H1 (cell line): ENCODE data around the gene REELD1. TPM values are rescaled to one million over a fixed set of nuclear protein-coding genes. Genes with fewer than 3 reads are reported as not detected.

Experiments used
- CTCF ChIA-PET: fragments of 300-600 bp; sonication (Branson Sonifier 250); formaldehyde crosslinking; loops from one replicate; lab custom pipeline; 2021; ENCODE audit not compliant: partially characterized antibody; lab: Charles Lee
- POLR2A ChIA-PET: fragments of 300-600 bp; sonication (Branson Sonifier 250); formaldehyde crosslinking; loops from one replicate; lab custom pipeline; 2021; ENCODE audit warnings: inconsistent platforms; ENCODE audit not compliant: partially characterized antibody; lab: Charles Lee
- DNase-seq, 2 experiments: peaks; one replicate each; pipeline versions ENCODE4 v3.0.0 to v3.0.0-alpha.2; 2010 to 2022; ENCODE audit warnings: low spot score in 2 of 2, low read depth in 1 of 2, mixed read lengths in 1 of 2
- FAIRE-seq: peaks from 2 replicates; lab custom pipeline; 2011; peaks lifted over from hg19 to GRCh38; lab: Jason Lieb, UNC
- H2AFZ ChIP-seq: 2 replicates; pipeline ENCODE4 v1.8.1; 2012; ENCODE audit warnings: low read length, inconsistent platforms
- H2AK5ac ChIP-seq: 2 replicates; pipeline ENCODE4 v1.6.1; 2013; ENCODE audit warnings: low read depth, low read length
- H2BK120ac ChIP-seq: replicated peaks from 2 replicates; pipeline ENCODE3; 2013; ENCODE audit warnings: low read depth, low read length, inconsistent platforms
- H2BK12ac ChIP-seq: 2 replicates; pipeline ENCODE4 v1.6.1; 2013; ENCODE audit warnings: low read depth, low read length
- H2BK15ac ChIP-seq: 2 replicates; pipeline ENCODE4 v1.6.1; 2013; ENCODE audit warnings: low read length
- H2BK20ac ChIP-seq: 2 replicates; pipeline ENCODE4 v1.6.1; 2013; ENCODE audit warnings: low read length
- H2BK5ac ChIP-seq: 2 replicates; pipeline ENCODE4 v1.6.1; 2013; ENCODE audit warnings: low read depth, low read length
- H3K14ac ChIP-seq: 2 replicates; pipeline ENCODE4 v1.6.1; 2013; ENCODE audit warnings: inconsistent platforms; ENCODE audit not compliant: insufficient read length
- H3K18ac ChIP-seq: 2 replicates; pipeline ENCODE4 v1.6.1; 2013; ENCODE audit warnings: low read length; ENCODE audit errors: extremely low read depth
- H3K23ac ChIP-seq: 2 replicates; pipeline ENCODE4 v1.6.1; 2013; ENCODE audit warnings: inconsistent platforms; ENCODE audit not compliant: insufficient read length
- H3K23me2 ChIP-seq: 2 replicates; pipeline ENCODE4 v1.6.1; 2013; ENCODE audit warnings: low read depth, low read length
- H3K27ac ChIP-seq: 2 replicates; pipeline ENCODE4 v1.6.1; 2011; ENCODE audit warnings: low read depth, low read length, inconsistent platforms
- H3K27me3 ChIP-seq, 4 experiments: replicated peaks in 1 of 4; 1 replicate in 1 of 4; 2 replicates in 3 of 4; pipeline versions ENCODE4 v1.6.1 to v1.8.1; 2011 to 2013; ENCODE audit warnings: low read length in 3 of 4, mild to moderate bottlenecking in 3 of 4, inconsistent platforms in 2 of 4, mixed read lengths in 2 of 4, moderate library complexity in 1 of 4; ENCODE audit not compliant: control insufficient read depth in 3 of 4, insufficient read depth in 3 of 4; ENCODE audit errors: extremely low read depth in 1 of 4
- H3K36me3 ChIP-seq, 4 experiments: 2 replicates each; pipeline versions ENCODE4 v1.6.1 to v1.8.1; 2011 to 2013; ENCODE audit warnings: mild to moderate bottlenecking in 4 of 4, low read length in 3 of 4, moderate library complexity in 2 of 4, control low read depth in 1 of 4, inconsistent platforms in 1 of 4; ENCODE audit not compliant: insufficient read depth in 4 of 4, control insufficient read depth in 2 of 4
- H3K4ac ChIP-seq: replicated peaks from 2 replicates; pipeline ENCODE3; 2013; ENCODE audit warnings: low read length, low read depth, mixed read lengths, inconsistent platforms; ENCODE audit not compliant: insufficient read length
- H3K4me1 ChIP-seq, 4 experiments: replicated peaks in 1 of 4; 1 replicate in 1 of 4; 2 replicates in 3 of 4; pipeline versions ENCODE4 v1.6.1 to v1.8.1; 2011 to 2013; ENCODE audit warnings: low read length in 3 of 4, inconsistent platforms in 2 of 4, mixed read lengths in 1 of 4; ENCODE audit not compliant: insufficient read depth in 4 of 4, control insufficient read depth in 3 of 4
- H3K4me2 ChIP-seq, 2 experiments: 2 replicates each; pipeline versions ENCODE4 v1.6.1 to v1.8.1; 2011 to 2013; ENCODE audit warnings: low read depth in 2 of 2, low read length in 2 of 2, control low read depth in 1 of 2, inconsistent platforms in 1 of 2, mild to moderate bottlenecking in 1 of 2; ENCODE audit not compliant: insufficient read depth in 1 of 2
- H3K4me3 ChIP-seq, 4 experiments: fragments of 200-600, 300-600 bp in 1 of 4; sonication (generic), shearing (Covaris generic), sonication (Bioruptor Twin) in 1 of 4; 2 replicates each; pipeline versions ENCODE4 v1.5.1 to v1.8.1; 2011 to 2016; ENCODE audit warnings: low read length in 4 of 4, low read depth in 3 of 4, control low read depth in 2 of 4, inconsistent platforms in 2 of 4, mild to moderate bottlenecking in 2 of 4, mixed read lengths in 1 of 4, moderate library complexity in 1 of 4; ENCODE audit not compliant: insufficient read depth in 2 of 4; ENCODE audit errors: extremely low read depth in 1 of 4
- H3K56ac ChIP-seq: replicated peaks from 2 replicates; pipeline ENCODE3; 2013; ENCODE audit warnings: low read depth, mild to moderate bottlenecking, mixed read lengths, low read length, inconsistent platforms; ENCODE audit not compliant: insufficient read length
- H3K79me1 ChIP-seq: 2 replicates; pipeline ENCODE4 v1.6.1; 2013; ENCODE audit warnings: low read depth, low read length, control low read depth
- H3K79me2 ChIP-seq, 2 experiments: 2 replicates each; pipeline versions ENCODE4 v1.6.1 to v1.8.1; 2012 to 2013; ENCODE audit warnings: low read length in 2 of 2, mild to moderate bottlenecking in 2 of 2, inconsistent platforms in 1 of 2; ENCODE audit not compliant: insufficient read depth in 2 of 2, control insufficient read depth in 1 of 2
- H3K9ac ChIP-seq, 4 experiments: replicated peaks in 1 of 4; 1 replicate in 1 of 4; 2 replicates in 3 of 4; pipeline versions ENCODE4 v1.6.1 to v1.8.1; 2011 to 2013; ENCODE audit warnings: low read depth in 3 of 4, low read length in 3 of 4, control low read depth in 2 of 4, mild to moderate bottlenecking in 2 of 4, moderate library complexity in 2 of 4, inconsistent platforms in 1 of 4; ENCODE audit errors: extremely low read depth in 1 of 4
- H3K9me3 ChIP-seq, 2 experiments: 2 replicates each; pipeline versions ENCODE4 v1.6.1 to v1.8.1; 2012 to 2013; ENCODE audit warnings: mild to moderate bottlenecking in 2 of 2, moderate library complexity in 2 of 2, control low read depth in 1 of 2, inconsistent platforms in 1 of 2, low read depth in 1 of 2, low read length in 1 of 2, mixed read lengths in 1 of 2; ENCODE audit not compliant: insufficient read depth in 2 of 2
- H4K20me1 ChIP-seq, 2 experiments: replicated peaks in 1 of 2; 2 replicates each; pipeline versions ENCODE3 to v1.8.1; 2011 to 2013; ENCODE audit warnings: inconsistent platforms in 2 of 2, low read length in 2 of 2, mild to moderate bottlenecking in 1 of 2; ENCODE audit not compliant: insufficient read depth in 2 of 2, control insufficient read depth in 1 of 2
- H4K5ac ChIP-seq: 2 replicates; pipeline ENCODE4 v1.6.1; 2013; ENCODE audit warnings: low read length, low read depth, mixed read lengths, inconsistent platforms; ENCODE audit not compliant: insufficient read length
- H4K8ac ChIP-seq: 2 replicates; pipeline ENCODE4 v1.8.0; 2013; ENCODE audit warnings: mild to moderate bottlenecking, moderate library complexity, low read length, inconsistent platforms; ENCODE audit not compliant: insufficient read depth; ENCODE audit errors: extremely low read depth
- H4K91ac ChIP-seq: replicated peaks from 2 replicates; pipeline ENCODE3; 2013; ENCODE audit warnings: low read length, mixed read lengths, inconsistent platforms; ENCODE audit not compliant: insufficient read length
- BACH1 ChIP-seq: IDR thresholded peaks from 2 replicates; pipeline ENCODE4 v1.6.1; 2012; ENCODE audit warnings: low read length, improper control_type of control experiment
- BCL11A ChIP-seq, 2 experiments: IDR thresholded peaks; one replicate each; pipeline ENCODE4 v1.6.1; 2011; ENCODE audit warnings: low read depth in 2 of 2, low read length in 2 of 2, mild to moderate bottlenecking in 2 of 2
- CTBP2 ChIP-seq: IDR thresholded peaks from 2 replicates; pipeline ENCODE4 v1.7.0; 2011; ENCODE audit warnings: borderline replicate concordance, mild to moderate bottlenecking, moderate library complexity, mixed read lengths, low read length; ENCODE audit not compliant: insufficient read depth, insufficient read length
- KDM1A ChIP-seq: fragments of 200-600, 300-600 bp; sonication (generic); IDR thresholded peaks from 2 replicates; pipeline ENCODE4 v1.7.1; 2016; ENCODE audit warnings: mild to moderate bottlenecking, low read length, borderline replicate concordance
- MAFK ChIP-seq: IDR thresholded peaks from 2 replicates; pipeline ENCODE4 v1.6.1; 2012; ENCODE audit warnings: low read depth, mild to moderate bottlenecking, improper control_type of control experiment, low read length
- NANOG ChIP-seq: IDR thresholded peaks from 2 replicates; pipeline ENCODE4 v1.6.1; 2011; ENCODE audit warnings: low read length, low read depth, mild to moderate bottlenecking, inconsistent platforms; ENCODE audit not compliant: insufficient read depth, poor library complexity, severe bottlenecking
- NRF1 ChIP-seq: IDR thresholded peaks from 2 replicates; pipeline ENCODE4 v1.6.1; 2011; ENCODE audit warnings: mild to moderate bottlenecking, low read depth, low read length, improper control_type of control experiment
- POLR2AphosphoS5 ChIP-seq: IDR thresholded peaks from 2 replicates; pipeline ENCODE4 v1.6.1; 2011; ENCODE audit warnings: low read depth, low read length
- RFX5 ChIP-seq: IDR thresholded peaks from 2 replicates; pipeline ENCODE4 v1.6.1; 2011; ENCODE audit warnings: low read depth, low read length, improper control_type of control experiment, borderline replicate concordance
- RNF2 ChIP-seq: fragments of 200-900, 300-1000 bp; sonication (generic); IDR thresholded peaks from 2 replicates; pipeline ENCODE4 v1.7.1; 2016; ENCODE audit warnings: borderline replicate concordance, low read depth, mild to moderate bottlenecking, antibody characterized with exemption, low read length; ENCODE audit not compliant: poor library complexity, severe bottlenecking; ENCODE audit errors: missing control alignments
- SP4 ChIP-seq: IDR thresholded peaks from 2 replicates; pipeline ENCODE4 v1.6.1; 2012; ENCODE audit warnings: low read length, inconsistent platforms
- TCF12 ChIP-seq: IDR thresholded peaks from 2 replicates; pipeline ENCODE4 v1.6.1; 2011; ENCODE audit warnings: low read depth, mild to moderate bottlenecking, low read length
- WGBS, 2 experiments: shearing (Covaris generic) in 1 of 2; methylation state at CpG; one replicate each; pipeline versions ENCODE4 v1.1.6 to v1.1.7; 2013 to 2015; ENCODE audit warnings: low lambda C conversion rate in 2 of 2, mixed read lengths in 2 of 2, inconsistent platforms in 1 of 2, low coverage in 1 of 2, missing lambda C conversion rate in 1 of 2; ENCODE audit not compliant: insufficient replicate concordance in 2 of 2, insufficient coverage in 1 of 2, insufficient read length in 1 of 2; ENCODE audit errors: extremely low coverage in 1 of 2, missing lambda C conversion rate in 1 of 2; 5-methylcytosine and 5-hydroxymethylcytosine counted together
- polyA plus RNA-seq, 7 experiments: library from polyadenylated mRNA; depleted of rRNA in 3 of 7; stranded (reverse) in 5 of 7; unstranded in 2 of 7; fragments of >200 nt in 5 of 7; fragments of 200-250 nt in 2 of 7; gene quantifications; 1 replicate in 5 of 7; 2 replicates in 1 of 7; 4 replicates in 1 of 7; pipeline versions ENCODE4 v1.2.1 to v1.2.3, GENCODE V29; 2011 to 2013; ENCODE audit warnings: missing spikeins in 2 of 7, mixed read lengths in 2 of 7
- total RNA-seq: library from RNA; stranded (reverse); fragmentation: NEBNext Ultra II Directional; extraction: Animal tissue kit (Norgen Biotek cat#: 25700); gene quantifications from 2 replicates; pipeline ENCODE4 v1.2.1, GENCODE V29; 2021
- TF ChIP-seq, protein P1 (sequence below): IDR thresholded peaks from 2 replicates; pipeline ENCODE4 v1.6.1; 2011; ENCODE audit warnings: low read depth, mild to moderate bottlenecking, low read length; ENCODE audit not compliant: insufficient read depth

The REELD1 gene
- total and polyA plus RNA-seq, 2 of the 8 experiments (the other 6 are each of a cell fraction or from before 2014, with no cell fraction given), result 0.03 TPM; not detected in 1

DNA sequence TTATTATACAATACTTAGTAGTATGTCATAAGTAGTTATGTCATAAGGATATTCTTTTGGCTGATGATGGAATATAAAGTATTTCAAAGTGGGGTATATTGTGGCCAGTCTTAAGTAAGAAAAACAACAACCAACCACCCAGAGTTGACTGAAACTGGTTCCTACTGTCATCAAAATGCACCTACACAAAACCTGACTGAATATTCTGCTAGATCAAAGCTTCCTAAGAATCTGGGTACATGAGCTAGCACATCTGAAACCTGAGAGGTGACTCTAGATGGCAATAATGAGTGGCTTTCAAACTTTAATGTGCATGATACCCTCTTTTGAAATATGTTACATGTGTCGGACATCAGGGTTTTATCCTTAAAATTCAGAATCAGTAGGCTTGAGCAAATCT lies 60.4 kb downstream of the REELD1 start:
- FAIRE-seq (no peak), DNase-seq (no peak)
- POLR2A ChIA-PET, result no interaction called here
- no peak overlapping the region for H3K4ac ChIP-seq
- no peak overlapping the region for H3K4me2 ChIP-seq
- H4K20me1 ChIP-seq, result no peaks in the 10 kb centered on the region
- no peak overlapping the region for H2BK120ac ChIP-seq
- no peak overlapping the region for H2BK15ac ChIP-seq
- H3K23me2 ChIP-seq, result no peaks in the 10 kb centered on the region
- no peak overlapping the region for H3K4me3 ChIP-seq
- no peaks in the 10 kb centered on the region for H3K4me1 ChIP-seq
- H2BK20ac ChIP-seq, result no peak overlapping the region
- no peak overlapping the region for H2AFZ ChIP-seq
- H3K9ac ChIP-seq, result no peak overlapping the region
- H3K27ac ChIP-seq, result no peak overlapping the region
- H2BK12ac ChIP-seq, result no peak overlapping the region
- no peak overlapping the region for H3K14ac ChIP-seq
- peaks cover 0 to 1% (median 0%) of the 10 kb centered on the region in 4 experiments; a peak in 1 of 7 replicates for H3K27me3 ChIP-seq
- H4K8ac ChIP-seq, result no peak overlapping the region
- no peak overlapping the region for H4K91ac ChIP-seq
- no peak overlapping the region for H3K23ac ChIP-seq
- H2BK5ac ChIP-seq, result no peak overlapping the region
- no peaks in the 10 kb centered on the region for H3K36me3 ChIP-seq
- no peak overlapping the region for H3K18ac ChIP-seq
- no peak overlapping the region for H2AK5ac ChIP-seq
- no peak overlapping the region for H4K5ac ChIP-seq
- WGBS, 2 experiments, result 86% methylated on average over 1 of the region's 1 CpG; no CpG with 5 or more reads in 1 of the 2 experiments
- H3K9me3 ChIP-seq, result no peaks in the 10 kb centered on the region
- CTCF ChIA-PET, result interaction anchor here (1.0 to 1.6 kb wide), 2 partner anchors 13 to 18 kb away, joined by 3 to 6 read pairs; no protein-coding TSS in a partner anchor
- no peaks in the 10 kb centered on the region for H3K79me2 ChIP-seq
- H3K79me1 ChIP-seq, result no peaks in the 10 kb centered on the region
- no peak overlapping the region for H3K56ac ChIP-seq
- no peak for TF ChIP-seq BCL11A (IDR thresholded peaks at IDR 0.05; ENCODE audit: low read depth in 2 of 2, low read length in 2 of 2)
- TF ChIP-seq, protein P1, sequence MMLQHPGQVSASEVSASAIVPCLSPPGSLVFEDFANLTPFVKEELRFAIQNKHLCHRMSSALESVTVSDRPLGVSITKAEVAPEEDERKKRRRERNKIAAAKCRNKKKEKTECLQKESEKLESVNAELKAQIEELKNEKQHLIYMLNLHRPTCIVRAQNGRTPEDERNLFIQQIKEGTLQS, result no peak
- TF ChIP-seq NANOG, result no peak
- no peak for TF ChIP-seq BACH1
- TF ChIP-seq SP4, result no peak
- TF ChIP-seq TCF12, result no peak
- no peak for TF ChIP-seq KDM1A
- no peak for TF ChIP-seq POLR2AphosphoS5
- TF ChIP-seq RFX5, result no peak
- no peak for TF ChIP-seq RNF2
- TF ChIP-seq NRF1, result no peak
- TF ChIP-seq MAFK, result no peak
- no peak for TF ChIP-seq CTBP2
